Upper lobe of right lung (tissue), 1 donor: ENCODE results near the gene CASP12. TPM values are rescaled to one million over a fixed set of nuclear protein-coding genes. Genes with fewer than 3 reads are reported as not detected.
A peak's percentile ranks its signal among the peaks of the same experiment; 100 is the strongest.

Source experiments
- ATAC-seq: fragments of 200-7000 bp; cut with Tn5 transposase; one replicate; pipeline ENCODE4 v1.9.1; 2020; ENCODE audit warnings: mild to moderate bottlenecking, moderate library complexity
- DNase-seq: peaks from one replicate; pipeline ENCODE4 v3.0.0-alpha.2; 2020
- H3K27ac ChIP-seq: fragments of 200-600 bp; one replicate; pipeline ENCODE4 v1.8.0; 2022
- H3K27me3 ChIP-seq: fragments of 200-600 bp; one replicate; pipeline ENCODE4 v1.8.0; 2022; ENCODE audit warnings: mild to moderate bottlenecking
- H3K36me3 ChIP-seq: fragments of 200-600 bp; one replicate; pipeline ENCODE4 v1.8.0; 2022
- H3K4me1 ChIP-seq: fragments of 200-600 bp; one replicate; pipeline ENCODE4 v1.8.0; 2022
- H3K4me3 ChIP-seq: fragments of 200-600 bp; one replicate; pipeline ENCODE4 v1.8.0; 2022; ENCODE audit warnings: mild to moderate bottlenecking
- H3K9me3 ChIP-seq: fragments of 200-600 bp; one replicate; pipeline ENCODE4 v1.8.0; 2022
- intact Hi-C: fragments of 100-400 bp; cut with DNase I; formaldehyde crosslinking; loops from one replicate; pipeline ENCODE4 v1.11.0; 2022
- total RNA-seq: library from RNA; stranded (reverse); fragmentation: NEBNext Ultra II Directional; extraction: Animal tissue kit (Norgen Biotek cat#: 25700); gene quantifications from one replicate; pipeline ENCODE4 v1.2.1, GENCODE V29; 2021
- TF ChIP-seq, protein P1 (sequence below): fragments of 200-600 bp; IDR thresholded peaks from one replicate; pipeline ENCODE4 v1.8.0; 2022; ENCODE audit warnings: antibody characterized with exemption
- donor health status: DM: no; HTN: yes; CAD: no; lungs with severe emphysema.

CASP12 gene
- total RNA-seq, 1 donor from 2014 or later: 2.4 TPM

DNA sequence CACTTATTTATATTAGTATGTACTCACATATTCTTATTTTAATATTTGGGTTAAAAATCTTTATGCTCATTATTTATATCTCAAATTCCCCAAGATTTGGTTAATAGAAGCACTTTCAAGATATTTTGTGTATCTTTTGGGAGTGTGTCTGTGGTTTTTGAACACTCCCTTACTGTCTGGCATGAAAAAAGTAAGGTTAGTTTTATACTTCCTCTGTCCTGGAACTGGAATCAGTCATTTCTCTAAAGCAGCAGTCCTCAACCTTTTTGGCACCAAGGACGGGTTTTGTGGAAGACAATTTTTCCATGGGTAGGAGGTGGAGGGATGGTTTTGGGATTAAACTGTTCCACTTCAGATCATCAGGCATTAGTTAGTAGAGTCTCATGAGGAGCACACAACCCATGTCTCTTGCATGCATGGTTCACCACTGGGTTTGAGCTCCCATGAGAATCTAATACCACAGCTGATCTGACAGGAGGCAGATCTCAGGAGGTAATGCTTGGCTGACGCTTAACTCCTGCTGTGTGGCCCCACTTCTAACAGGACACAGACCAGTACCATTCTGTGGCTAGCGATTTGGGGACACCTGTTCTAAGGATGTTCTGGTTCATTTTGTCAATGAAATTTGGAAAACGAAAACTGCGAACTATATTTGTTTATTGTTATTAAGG lies 60.2 kb downstream of the CASP12 start:
- Histone ChIP-seq H3K4me3 (no peak overlapping the region), H3K27me3 (no peaks in the 10 kb centered on the region), H3K9me3 (no peaks in the 10 kb centered on the region), H3K36me3 (no peaks in the 10 kb centered on the region), H3K4me1 (no peaks in the 10 kb centered on the region), H3K27ac (no peak overlapping the region)
- DNase-seq: no peak
- TF ChIP-seq, protein P1, sequence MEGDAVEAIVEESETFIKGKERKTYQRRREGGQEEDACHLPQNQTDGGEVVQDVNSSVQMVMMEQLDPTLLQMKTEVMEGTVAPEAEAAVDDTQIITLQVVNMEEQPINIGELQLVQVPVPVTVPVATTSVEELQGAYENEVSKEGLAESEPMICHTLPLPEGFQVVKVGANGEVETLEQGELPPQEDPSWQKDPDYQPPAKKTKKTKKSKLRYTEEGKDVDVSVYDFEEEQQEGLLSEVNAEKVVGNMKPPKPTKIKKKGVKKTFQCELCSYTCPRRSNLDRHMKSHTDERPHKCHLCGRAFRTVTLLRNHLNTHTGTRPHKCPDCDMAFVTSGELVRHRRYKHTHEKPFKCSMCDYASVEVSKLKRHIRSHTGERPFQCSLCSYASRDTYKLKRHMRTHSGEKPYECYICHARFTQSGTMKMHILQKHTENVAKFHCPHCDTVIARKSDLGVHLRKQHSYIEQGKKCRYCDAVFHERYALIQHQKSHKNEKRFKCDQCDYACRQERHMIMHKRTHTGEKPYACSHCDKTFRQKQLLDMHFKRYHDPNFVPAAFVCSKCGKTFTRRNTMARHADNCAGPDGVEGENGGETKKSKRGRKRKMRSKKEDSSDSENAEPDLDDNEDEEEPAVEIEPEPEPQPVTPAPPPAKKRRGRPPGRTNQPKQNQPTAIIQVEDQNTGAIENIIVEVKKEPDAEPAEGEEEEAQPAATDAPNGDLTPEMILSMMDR: no peak
- intact Hi-C loops: no loop called here
- no peak for ATAC-seq

GRCh38 chr11:104836691-104837090 lies 61.6 kb downstream of the CASP12 start:
- Histone ChIP-seq H3K9me3 (no peaks in the 10 kb centered on the region), H3K4me1 (no peaks in the 10 kb centered on the region), H3K4me3 (no peak overlapping the region), H3K36me3 (no peaks in the 10 kb centered on the region), H3K27ac (no peak overlapping the region), H3K27me3 (no peaks in the 10 kb centered on the region)
- intact Hi-C loops: no loop called here
- ATAC-seq: peak; percentile 39
- no peak for DNase-seq
- TF ChIP-seq, protein P1: no peak

Other genes with a start within 250 kb of the CASP12 start
- gene CASP4, start 70.1 kb upstream of the CASP12 start, total RNA-seq: 101 TPM
- gene CASP5, start 124.7 kb upstream of the CASP12 start, total RNA-seq: 1.9 TPM
- 106 TPM for gene CASP1, start 136.7 kb upstream of the CASP12 start, total RNA-seq
- gene CARD16, start 146.9 kb upstream of the CASP12 start, total RNA-seq: 74.0 TPM
- gene CARD18, start 241.3 kb upstream of the CASP12 start, total RNA-seq: not detected